ENCODE data around the gene TSPAN2. TPM values are rescaled to one million over a fixed set of nuclear protein-coding genes. Genes with fewer than 3 reads are reported as not detected.

TSPAN2 gene
- polyA plus RNA-seq, 1 donor from 2014 or later = 34.4 TPM

- no peak overlapping the region for H3K9ac ChIP-seq (ENCODE audit: low read length)
- no peaks in the 10 kb centered on the region for H3K36me3 ChIP-seq (ENCODE audit: insufficient read depth, low read length)
- H3K4me2 ChIP-seq (ENCODE audit: low read length) = no peak overlapping the region
- no peaks in the 10 kb centered on the region for H3K9me3 ChIP-seq (ENCODE audit: low read length)
- no peaks in the 10 kb centered on the region for H3K79me2 ChIP-seq (replicated peaks; ENCODE audit: insufficient read depth, low read length)
- H4K20me1 ChIP-seq (ENCODE audit: insufficient read depth) = no peaks in the 10 kb centered on the region
- H2AFZ ChIP-seq (ENCODE audit: low read depth, low read length) = no peak overlapping the region
- TF ChIP-seq, protein P1, sequence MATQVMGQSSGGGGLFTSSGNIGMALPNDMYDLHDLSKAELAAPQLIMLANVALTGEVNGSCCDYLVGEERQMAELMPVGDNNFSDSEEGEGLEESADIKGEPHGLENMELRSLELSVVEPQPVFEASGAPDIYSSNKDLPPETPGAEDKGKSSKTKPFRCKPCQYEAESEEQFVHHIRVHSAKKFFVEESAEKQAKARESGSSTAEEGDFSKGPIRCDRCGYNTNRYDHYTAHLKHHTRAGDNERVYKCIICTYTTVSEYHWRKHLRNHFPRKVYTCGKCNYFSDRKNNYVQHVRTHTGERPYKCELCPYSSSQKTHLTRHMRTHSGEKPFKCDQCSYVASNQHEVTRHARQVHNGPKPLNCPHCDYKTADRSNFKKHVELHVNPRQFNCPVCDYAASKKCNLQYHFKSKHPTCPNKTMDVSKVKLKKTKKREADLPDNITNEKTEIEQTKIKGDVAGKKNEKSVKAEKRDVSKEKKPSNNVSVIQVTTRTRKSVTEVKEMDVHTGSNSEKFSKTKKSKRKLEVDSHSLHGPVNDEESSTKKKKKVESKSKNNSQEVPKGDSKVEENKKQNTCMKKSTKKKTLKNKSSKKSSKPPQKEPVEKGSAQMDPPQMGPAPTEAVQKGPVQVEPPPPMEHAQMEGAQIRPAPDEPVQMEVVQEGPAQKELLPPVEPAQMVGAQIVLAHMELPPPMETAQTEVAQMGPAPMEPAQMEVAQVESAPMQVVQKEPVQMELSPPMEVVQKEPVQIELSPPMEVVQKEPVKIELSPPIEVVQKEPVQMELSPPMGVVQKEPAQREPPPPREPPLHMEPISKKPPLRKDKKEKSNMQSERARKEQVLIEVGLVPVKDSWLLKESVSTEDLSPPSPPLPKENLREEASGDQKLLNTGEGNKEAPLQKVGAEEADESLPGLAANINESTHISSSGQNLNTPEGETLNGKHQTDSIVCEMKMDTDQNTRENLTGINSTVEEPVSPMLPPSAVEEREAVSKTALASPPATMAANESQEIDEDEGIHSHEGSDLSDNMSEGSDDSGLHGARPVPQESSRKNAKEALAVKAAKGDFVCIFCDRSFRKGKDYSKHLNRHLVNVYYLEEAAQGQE (IDR thresholded peaks at IDR 0.05; ENCODE audit: borderline replicate concordance) = no peak
- TF ChIP-seq MXI1 (conservative IDR thresholded peaks at IDR 0.05; ENCODE audit: poor library complexity, severe bottlenecking) = no peak
- TF ChIP-seq CTCF (IDR thresholded peaks at IDR 0.05; ENCODE audit: poor library complexity, severe bottlenecking) = no peak
- TF ChIP-seq RAD21 (conservative IDR thresholded peaks at IDR 0.05) = no peak
- TF ChIP-seq SMC3 (conservative IDR thresholded peaks at IDR 0.05; ENCODE audit: poor library complexity) = no peak
- no peak overlapping the region for H3K27ac ChIP-seq (ENCODE audit: low read length)
- H3K4me3 ChIP-seq (ENCODE audit: low read length) = no peak overlapping the region
- no peaks in the 10 kb centered on the region for H3F3A ChIP-seq (ENCODE audit: insufficient read depth, low read length, poor library complexity, severe bottlenecking)
- no peaks in the 10 kb centered on the region for H3K9me2 ChIP-seq (ENCODE audit: insufficient read depth, low read length)
- H3K27me3 ChIP-seq (ENCODE audit: insufficient read depth, low read depth, low read length) = no peaks in the 10 kb centered on the region
These were observed 14.3 kb downstream of the TSPAN2 start for GRCh38 chr1:115074839-115075534.

- H4K20me1 ChIP-seq (ENCODE audit: insufficient read depth) = no peaks in the 10 kb centered on the region
- no peak overlapping the region for H3K4me3 ChIP-seq (ENCODE audit: low read length)
- no peaks in the 10 kb centered on the region for H3K9me2 ChIP-seq (ENCODE audit: insufficient read depth, low read length)
- no peaks in the 10 kb centered on the region for H3K27me3 ChIP-seq (ENCODE audit: insufficient read depth, low read depth, low read length)
- TF ChIP-seq EP300 (conservative IDR thresholded peaks at IDR 0.05; ENCODE audit: poor library complexity, severe bottlenecking) = no peak
- TF ChIP-seq, protein P1 (IDR thresholded peaks at IDR 0.05; ENCODE audit: borderline replicate concordance) = no peak
- TF ChIP-seq EZH2 (IDR thresholded peaks at IDR 0.05; ENCODE audit: borderline replicate concordance, insufficient read depth, low read length, poor library complexity, severe bottlenecking) = no peak
- no peak for TF ChIP-seq POLR2AphosphoS5 (IDR thresholded peaks at IDR 0.05)
- no peak for TF ChIP-seq TAF1 (IDR thresholded peaks at IDR 0.05; ENCODE audit: low read depth)
- TF ChIP-seq MXI1 (conservative IDR thresholded peaks at IDR 0.05; ENCODE audit: poor library complexity, severe bottlenecking) = no peak
- TF ChIP-seq SMC3 (conservative IDR thresholded peaks at IDR 0.05; ENCODE audit: poor library complexity) = no peak
- TF ChIP-seq CTCF (IDR thresholded peaks at IDR 0.05; ENCODE audit: poor library complexity, severe bottlenecking) = no peak
- TF ChIP-seq RAD21 (conservative IDR thresholded peaks at IDR 0.05) = no peak
- H3F3A ChIP-seq (ENCODE audit: insufficient read depth, low read length, poor library complexity, severe bottlenecking) = no peaks in the 10 kb centered on the region
- H3K27ac ChIP-seq (ENCODE audit: low read length) = no peak overlapping the region
- H3K36me3 ChIP-seq (ENCODE audit: insufficient read depth, low read length) = no peaks in the 10 kb centered on the region
- no peak overlapping the region for H2AFZ ChIP-seq (ENCODE audit: low read depth, low read length)
- no peak overlapping the region for H3K4me2 ChIP-seq (ENCODE audit: low read length)
- H3K79me2 ChIP-seq (replicated peaks; ENCODE audit: insufficient read depth, low read length) = no peaks in the 10 kb centered on the region
- no peak overlapping the region for H3K9ac ChIP-seq (ENCODE audit: low read length)
- no peaks in the 10 kb centered on the region for H3K9me3 ChIP-seq (ENCODE audit: low read length)
These were observed 15.8 kb downstream of the TSPAN2 start for GRCh38 chr1:115073298-115074087.

All from neural cell (in vitro differentiated cells).